HepG2 (cell line): ENCODE data around the gene HSD11B2. TPM values are rescaled to one million over a fixed set of nuclear protein-coding genes. Genes with fewer than 3 reads are reported as not detected.

Experiments
- BHLHE40 ChIP-seq: IDR thresholded peaks from 2 replicates; pipeline ENCODE4 v1.6.1; 2011; ENCODE audit warnings: low read length, improper control_type of control experiment
- ETV6 ChIP-seq: sonication (generic); formaldehyde crosslinking; conservative IDR thresholded peaks from 2 replicates; pipeline ENCODE4 v1.4.0; 2020; ENCODE audit warnings: missing genetic modification reagents
- FLYWCH1 ChIP-seq: sonication (generic); formaldehyde crosslinking; IDR thresholded peaks from 2 replicates; pipeline ENCODE4 v1.8.1; 2023; ENCODE audit warnings: mild to moderate bottlenecking, missing genetic modification reagents
- HMGXB4 ChIP-seq, 2 experiments: sonication (generic) in 1 of 2; formaldehyde crosslinking in 1 of 2; IDR thresholded peaks; 2 replicates each; pipeline versions ENCODE4 v1.4.0 to v1.6.1; 2018 to 2020; ENCODE audit warnings: missing genetic modification reagents in 2 of 2, borderline replicate concordance in 1 of 2, low read depth in 1 of 2, mild to moderate bottlenecking in 1 of 2, missing biosample characterization in 1 of 2
- IKZF4 ChIP-seq: sonication (generic); formaldehyde crosslinking; IDR thresholded peaks from 2 replicates; pipeline ENCODE4 v1.5.1; 2020; ENCODE audit warnings: borderline replicate concordance, mild to moderate bottlenecking, low read depth, missing genetic modification reagents; ENCODE audit errors: not compliant biosample characterization
- JARID2 ChIP-seq: sonication (generic); formaldehyde crosslinking; IDR thresholded peaks from 2 replicates; pipeline ENCODE4 v1.8.1; 2023; ENCODE audit warnings: missing genetic modification reagents, inconsistent platforms; ENCODE audit not compliant: insufficient replicate concordance
- KDM3A ChIP-seq: IDR thresholded peaks from 2 replicates; pipeline ENCODE4 v1.6.1; 2018; ENCODE audit warnings: low read depth, missing compliant biosample characterization
- LBX2 ChIP-seq: sonication (generic); formaldehyde crosslinking; IDR thresholded peaks from 2 replicates; pipeline ENCODE4 v1.5.0; 2020; ENCODE audit warnings: missing genetic modification reagents, mild to moderate bottlenecking, borderline replicate concordance
- MED1 ChIP-seq: sonication (generic); formaldehyde crosslinking; IDR thresholded peaks from 2 replicates; pipeline ENCODE4 v1.4.0; 2020; ENCODE audit warnings: missing genetic modification reagents
- MIER2 ChIP-seq: IDR thresholded peaks from 2 replicates; pipeline ENCODE4 v1.6.1; 2016; ENCODE audit warnings: missing biosample characterization, missing genetic modification reagents
- MXI1 ChIP-seq: IDR thresholded peaks from 3 replicates; pipeline ENCODE4 v1.6.1; 2012; ENCODE audit warnings: low read depth, low read length, inconsistent platforms, borderline replicate concordance
- NONO ChIP-seq, 2 experiments: fragments of 450-650 bp in 1 of 2; sonication (generic) in 1 of 2; formaldehyde crosslinking in 1 of 2; IDR thresholded peaks in 1 of 2; conservative IDR thresholded peaks in 1 of 2; 2 replicates each; pipeline versions ENCODE4 v1.6.1 to v1.8.0; 2017 to 2022; ENCODE audit warnings: mild to moderate bottlenecking in 1 of 2, missing genetic modification reagents in 1 of 2, moderate library complexity in 1 of 2
- NR3C1 ChIP-seq: sonication (generic); formaldehyde crosslinking; IDR thresholded peaks from 2 replicates; pipeline ENCODE4 v1.4.0; 2020; ENCODE audit warnings: missing genetic modification reagents
- RORA ChIP-seq: sonication (generic); formaldehyde crosslinking; IDR thresholded peaks from 2 replicates; pipeline ENCODE4 v1.5.0; 2020; ENCODE audit warnings: mild to moderate bottlenecking, missing genetic modification reagents, moderate library complexity
- SETDB1 ChIP-seq: sonication (generic); formaldehyde crosslinking; IDR thresholded peaks from 2 replicates; pipeline ENCODE4 v1.5.1; 2020; ENCODE audit warnings: missing genetic modification reagents, mild to moderate bottlenecking, borderline replicate concordance
- SOX6 ChIP-seq, 2 experiments: fragments of 450-650 bp in 1 of 2; sonication (generic) in 1 of 2; formaldehyde crosslinking in 1 of 2; IDR thresholded peaks; 2 replicates each; pipeline versions ENCODE4 v1.4.0 to v1.6.1; 2017 to 2020; ENCODE audit warnings: antibody characterized with exemption in 1 of 2, mild to moderate bottlenecking in 1 of 2, missing genetic modification reagents in 1 of 2
- SRSF9 ChIP-seq: fragments of 200-400 bp; formaldehyde crosslinking; IDR thresholded peaks from 2 replicates; pipeline ENCODE4 v1.6.1; 2018; ENCODE audit warnings: borderline replicate concordance, mild to moderate bottlenecking, low read depth, low read length; ENCODE audit not compliant: insufficient read depth, poor library complexity, severe bottlenecking
- UBTF ChIP-seq: sonication (generic); formaldehyde crosslinking; IDR thresholded peaks from 2 replicates; pipeline ENCODE4 v1.4.0; 2020; ENCODE audit warnings: mild to moderate bottlenecking, missing genetic modification reagents
- ZBTB21 ChIP-seq: sonication (generic); formaldehyde crosslinking; IDR thresholded peaks from 2 replicates; pipeline ENCODE4 v1.4.0; 2020; ENCODE audit warnings: missing genetic modification reagents
- ZBTB38 ChIP-seq: sonication (generic); formaldehyde crosslinking; IDR thresholded peaks from 2 replicates; pipeline ENCODE4 v1.5.1; 2020; ENCODE audit warnings: mild to moderate bottlenecking, missing genetic modification reagents
- ZNF124 ChIP-seq: sonication (generic); formaldehyde crosslinking; IDR thresholded peaks from 2 replicates; pipeline ENCODE4 v1.4.0; 2020; ENCODE audit warnings: missing genetic modification reagents
- ZNF264 ChIP-seq: sonication (generic); formaldehyde crosslinking; IDR thresholded peaks from 2 replicates; pipeline ENCODE4 v1.4.0; 2020; ENCODE audit warnings: missing genetic modification reagents
- ZSCAN30 ChIP-seq: sonication (generic); formaldehyde crosslinking; IDR thresholded peaks from 2 replicates; pipeline ENCODE4 v1.5.0; 2020; ENCODE audit warnings: mild to moderate bottlenecking, missing genetic modification reagents
- ZSCAN9 ChIP-seq: IDR thresholded peaks from 2 replicates; pipeline ENCODE4 v1.6.1; 2016; ENCODE audit warnings: borderline replicate concordance
- polyA plus RNA-seq, 8 experiments: library from polyadenylated mRNA; depleted of rRNA in 3 of 8; stranded (reverse) in 7 of 8; unstranded in 1 of 8; fragments of >200 nt; fragmentation: Illumina TruSeq in 4 of 8; extraction: Trizol in 4 of 8; gene quantifications; 2 replicates each; pipeline versions ENCODE4 v1.2.1 to v1.2.3, GENCODE V29; 2011 to 2016; ENCODE audit warnings: low read depth in 4 of 8, missing spikeins in 1 of 8, mixed read lengths in 1 of 8; ENCODE audit not compliant: insufficient read depth in 1 of 8
- total RNA-seq, 5 experiments: library from RNA; depleted of rRNA; stranded (reverse); fragments of >200 nt; fragmentation: Illumina TruSeq; extraction: Trizol; gene quantifications; 2 replicates each; pipeline ENCODE4 v1.2.3, GENCODE V29; 2016; ENCODE audit warnings: low read depth in 1 of 5

The HSD11B2 gene
- total and polyA plus RNA-seq, 2 of the 13 experiments (the other 11 are each of a cell fraction or from before 2014, with no cell fraction given): 8.9 to 13.6 TPM

- no peak for TF ChIP-seq RORA
- TF ChIP-seq LBX2: peak; percentile 80; the same call in 1 of the 2 replicates
- no peak for TF ChIP-seq ZSCAN30 (CRISPR knock-in tag)
- peak; percentile 54 for TF ChIP-seq IKZF4 (CRISPR knock-in tag)
- TF ChIP-seq NONO (IDR thresholded peaks at IDR 0.05): no peak
- TF ChIP-seq NONO (CRISPR knock-in tag; conservative IDR thresholded peaks at IDR 0.05): no peak; the same call in 1 of the 2 replicates
- no peak for TF ChIP-seq SRSF9
- TF ChIP-seq JARID2 (CRISPR knock-in tag): no peak
- TF ChIP-seq UBTF: peak; percentile 95
- TF ChIP-seq ZBTB38 (CRISPR knock-in tag): 0 out of 2 replicates have a peak, but pooled peaks have one; percentile 1
- no peak for TF ChIP-seq ZSCAN9 (CRISPR knock-in tag)
- peak; percentile 81; the same call in 2 of the 3 replicates for TF ChIP-seq MXI1
- peak; percentile 30; the same call in 1 of the 2 replicates for TF ChIP-seq MED1
- TF ChIP-seq SOX6 (IDR thresholded peaks at IDR 0.05): no peak
- no peak; the same call in 1 of the 2 replicates for TF ChIP-seq SOX6 (CRISPR knock-in tag; IDR thresholded peaks at IDR 0.05)
- peak; percentile 53; the same call in 1 of the 2 replicates for TF ChIP-seq NR3C1 (CRISPR knock-in tag)
- TF ChIP-seq ETV6 (CRISPR knock-in tag): 0 out of 2 replicates have a peak, but pooled peaks have one; percentile 47
- peak; percentile 56; the same call in 1 of the 2 replicates for TF ChIP-seq KDM3A (CRISPR knock-in tag)
- no peak for TF ChIP-seq BHLHE40
- TF ChIP-seq SETDB1: no peak
- TF ChIP-seq FLYWCH1: no peak
- no peak for TF ChIP-seq ZNF124
- peak; percentile 93 to 98; a peak in 3 of 4 replicates for TF ChIP-seq HMGXB4 (CRISPR knock-in tag; IDR thresholded peaks at IDR 0.05; ENCODE audit: borderline replicate concordance in 1 of 2, low read depth in 1 of 2)
- peak; percentile 72; the same call in 1 of the 2 replicates for TF ChIP-seq ZNF264 (CRISPR knock-in tag)
- TF ChIP-seq MIER2 (CRISPR knock-in tag): no peak
- no peak for TF ChIP-seq ZBTB21 (CRISPR knock-in tag)
Observed at GRCh38 chr16:67415872-67416793, 14.8 kb upstream of the HSD11B2 start, which contains the start of gene ZDHHC1 (continued).
